Skeletal muscle tissue (tissue), 4 donors: ENCODE data around the gene GCM1. TPM values are rescaled to one million over a fixed set of nuclear protein-coding genes. Genes with fewer than 3 reads are reported as not detected.

Experiments
- H3K27ac ChIP-seq: one replicate; pipeline ENCODE4 v1.7.0; 2013; ENCODE audit warnings: mild to moderate bottlenecking, low read depth, low read length, inconsistent platforms
- H3K27me3 ChIP-seq, 3 donors: one replicate each; pipeline ENCODE4 v1.7.0; 2013; ENCODE audit warnings: low read length in 3 of 3; ENCODE audit not compliant: control insufficient read depth in 3 of 3, insufficient read depth in 3 of 3
- H3K36me3 ChIP-seq, 3 donors: one replicate each; pipeline ENCODE4 v1.7.0; 2013; ENCODE audit warnings: low read length in 3 of 3; ENCODE audit not compliant: control insufficient read depth in 3 of 3, insufficient read depth in 3 of 3
- H3K4me1 ChIP-seq, 3 donors: one replicate each; pipeline ENCODE4 v1.7.0; 2013; ENCODE audit warnings: low read length in 3 of 3, mild to moderate bottlenecking in 3 of 3; ENCODE audit not compliant: control insufficient read depth in 3 of 3, insufficient read depth in 3 of 3
- H3K4me3 ChIP-seq, 3 donors: one replicate each; pipeline ENCODE4 v1.7.0; 2013; ENCODE audit warnings: low read length in 3 of 3
- H3K9ac ChIP-seq, 3 donors: one replicate each; pipeline ENCODE4 v1.7.0; 2013; ENCODE audit warnings: low read length in 3 of 3, mild to moderate bottlenecking in 3 of 3, moderate library complexity in 2 of 3, low read depth in 1 of 3
- H3K9me3 ChIP-seq, 3 donors: one replicate each; pipeline ENCODE4 v1.7.0; 2013; ENCODE audit warnings: low read length in 3 of 3; ENCODE audit not compliant: control insufficient read depth in 3 of 3
- total RNA-seq: library from RNA; depleted of rRNA; stranded (reverse); fragments of >200 nt; gene quantifications from one replicate; pipeline ENCODE4 v1.2.3, GENCODE V29; 2014
- donor health status: Osteomylitis.

The GCM1 gene
- total RNA-seq, 1 donor from 2014 or later, result not detected

DNA sequence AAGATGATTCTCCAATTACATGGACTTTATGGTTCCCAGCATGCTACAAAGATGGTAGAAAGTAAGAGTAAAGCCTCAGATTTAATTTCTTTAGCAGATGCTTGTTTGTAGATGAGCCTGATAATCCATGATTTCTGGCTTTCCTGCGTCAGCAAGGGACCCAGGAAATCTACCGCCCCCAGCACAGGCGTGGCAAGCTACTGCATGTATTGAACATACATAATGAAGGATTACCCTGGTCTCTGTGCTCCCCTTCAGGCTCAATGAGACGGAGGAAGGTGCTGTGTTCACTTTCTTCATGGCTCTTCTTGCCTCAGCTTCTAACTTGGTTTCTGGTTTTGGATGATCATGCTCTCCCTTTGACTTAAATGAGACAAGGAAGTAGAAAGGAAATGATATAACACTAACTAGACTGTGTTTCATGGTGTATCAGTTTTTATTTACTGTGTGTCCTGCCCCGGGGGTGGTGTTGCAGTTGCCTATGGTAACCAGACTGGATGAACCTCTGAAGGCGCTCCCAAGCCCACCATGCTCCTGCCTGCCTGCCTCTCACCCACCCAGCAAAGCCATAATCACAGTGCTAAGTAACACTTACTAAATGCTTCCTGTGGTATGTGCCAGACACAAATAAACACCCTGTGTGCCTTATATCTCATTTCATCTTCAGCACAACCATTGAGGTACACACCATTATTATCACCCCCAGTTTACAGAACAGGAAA lies 17.9 kb downstream of the GCM1 start:
- H3K9ac ChIP-seq, result no peak overlapping the region
- H3K9me3 ChIP-seq, result no peaks in the 10 kb centered on the region
- no peaks in the 10 kb centered on the region for H3K36me3 ChIP-seq
- H3K27me3 ChIP-seq, result peaks cover 0 to 11% (median 7%) of the 10 kb centered on the region in 3 donors
- H3K27ac ChIP-seq, result no peak overlapping the region
- no peak overlapping the region for H3K4me3 ChIP-seq
- no peaks in the 10 kb centered on the region for H3K4me1 ChIP-seq

DNA sequence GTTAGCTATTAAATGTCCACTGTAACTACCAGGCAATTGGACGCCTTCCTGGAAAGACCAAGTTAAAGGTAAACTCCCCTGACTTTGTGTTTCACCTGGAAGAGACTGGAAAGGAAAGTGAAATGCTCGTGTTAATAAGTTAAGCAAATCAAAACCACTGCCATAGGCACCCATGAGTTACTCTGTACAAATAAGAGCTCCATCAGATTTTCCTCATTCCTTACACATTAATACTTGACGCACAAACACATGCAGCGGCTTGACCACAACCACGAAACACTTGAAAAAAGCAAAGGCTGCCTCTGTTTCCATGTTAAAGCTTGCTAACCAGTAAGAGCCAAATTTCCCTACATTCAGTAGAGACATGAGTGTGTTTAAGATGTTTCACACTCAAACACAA lies 19.8 kb downstream of the GCM1 start:
- H3K36me3 ChIP-seq, result no peaks in the 10 kb centered on the region
- H3K9ac ChIP-seq, result no peak overlapping the region
- H3K9me3 ChIP-seq, result no peaks in the 10 kb centered on the region
- H3K27me3 ChIP-seq, result peaks cover 0 to 11% (median 7%) of the 10 kb centered on the region in 3 donors
- H3K4me3 ChIP-seq, result no peak overlapping the region
- H3K4me1 ChIP-seq, result no peaks in the 10 kb centered on the region
- no peak overlapping the region for H3K27ac ChIP-seq

DNA sequence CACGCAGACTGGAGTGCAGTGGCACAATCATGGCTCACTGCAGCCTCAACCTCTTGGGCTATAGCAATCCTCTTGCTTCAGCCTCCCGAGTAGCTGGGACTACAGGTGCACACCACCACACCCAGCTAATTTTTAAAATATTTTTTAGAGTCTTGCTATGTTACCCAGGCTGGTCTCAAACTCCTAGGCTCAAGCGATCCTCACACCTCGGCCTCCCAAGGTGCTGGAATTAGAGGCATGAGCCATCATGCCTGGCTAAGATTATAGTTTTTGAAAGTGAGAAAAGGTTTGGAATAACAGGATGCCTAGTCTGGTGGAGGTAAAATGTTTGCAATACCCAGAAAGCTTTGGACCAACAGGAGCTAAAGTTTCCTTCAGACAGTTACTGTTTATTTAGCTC lies 23.4 kb downstream of the GCM1 start:
- Histone ChIP-seq H3K9me3 (no peaks in the 10 kb centered on the region), H3K27ac (no peak overlapping the region), H3K27me3 (peaks cover 0 to 4% (median 3%) of the 10 kb centered on the region in 3 donors), H3K4me1 (no peaks in the 10 kb centered on the region), H3K4me3 (no peak overlapping the region), H3K36me3 (no peaks in the 10 kb centered on the region), H3K9ac (no peak overlapping the region)

DNA sequence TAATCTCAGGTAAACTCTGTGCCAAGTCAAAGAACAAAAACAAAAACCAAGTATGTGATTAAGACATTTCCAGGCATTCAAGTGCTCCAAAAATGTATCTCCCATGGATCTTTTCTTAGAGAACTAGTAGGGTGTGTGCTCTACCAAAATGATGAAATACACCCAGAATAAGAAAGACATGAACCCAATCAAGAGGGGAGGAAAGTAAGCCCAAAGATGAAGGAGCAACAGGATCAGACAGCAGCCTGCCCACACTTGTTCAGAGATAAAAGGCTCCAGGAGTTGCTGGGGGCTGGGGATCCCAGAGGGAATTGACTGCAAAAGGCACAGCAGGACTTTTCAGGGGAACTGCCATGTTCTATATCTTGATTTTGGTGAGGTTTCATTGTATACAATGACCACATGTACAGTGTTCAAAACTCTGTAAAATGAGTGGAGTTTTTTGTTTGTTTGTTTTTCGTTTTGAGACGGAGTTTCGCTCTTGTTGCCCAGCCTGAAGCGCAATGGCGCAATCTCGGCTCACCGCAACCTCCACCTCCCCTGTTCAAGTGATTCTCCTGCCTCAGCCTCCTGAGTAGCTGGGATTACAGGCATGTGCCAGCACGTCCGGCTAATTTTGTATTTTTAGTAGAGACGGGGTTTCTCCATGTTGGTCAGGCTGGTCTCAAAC lies 24.4 kb downstream of the GCM1 start:
- no peak overlapping the region for H3K4me3 ChIP-seq
- H3K27ac ChIP-seq, result no peak overlapping the region

DNA sequence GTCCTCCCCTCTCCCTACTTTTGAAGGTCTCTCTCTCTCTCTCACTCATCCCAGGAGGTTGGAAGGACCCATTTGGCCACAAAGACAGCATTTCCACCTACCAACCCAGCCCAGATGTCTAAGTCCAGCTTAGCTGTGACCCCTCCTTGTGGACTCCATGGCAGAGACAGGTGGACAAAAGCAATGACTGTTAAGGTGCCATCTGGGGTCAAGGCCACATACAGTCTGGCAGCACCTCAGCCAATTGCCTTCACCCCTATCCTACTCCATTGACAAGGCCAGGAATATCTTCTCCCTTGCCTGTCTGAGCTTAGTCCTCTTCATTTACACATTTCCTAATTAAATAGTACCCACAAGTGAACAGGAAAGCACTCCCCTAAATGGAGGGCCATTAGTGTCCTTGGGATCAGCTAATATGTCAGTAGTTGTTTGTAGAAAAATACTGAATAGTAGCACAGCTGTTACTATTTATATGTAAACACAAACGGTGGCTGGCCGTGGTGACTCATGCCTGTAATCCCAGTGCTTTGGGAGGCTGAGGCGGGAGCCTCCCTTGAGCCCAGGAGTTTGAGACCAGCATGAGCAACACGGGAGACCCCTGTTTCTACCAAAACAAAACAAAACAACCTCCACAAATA lies 28.8 kb downstream of the GCM1 start:
- Histone ChIP-seq H3K9me3 (no peaks in the 10 kb centered on the region), H3K4me1 (peaks cover 0 to 4% (median 2%) of the 10 kb centered on the region in 3 donors), H3K27ac (no peak overlapping the region), H3K9ac (no peak overlapping the region), H3K4me3 (no peak overlapping the region), H3K27me3 (peaks cover 0 to 4% (median 0%) of the 10 kb centered on the region in 3 donors), H3K36me3 (no peaks in the 10 kb centered on the region)

More for the DNA sequence above, 24.4 kb downstream of the GCM1 start:
- no peaks in the 10 kb centered on the region for H3K36me3 ChIP-seq
- no peak overlapping the region for H3K9ac ChIP-seq
- peaks cover 0 to 3% (median 2%) of the 10 kb centered on the region in 3 donors for H3K27me3 ChIP-seq
- H3K9me3 ChIP-seq, result no peaks in the 10 kb centered on the region
- H3K4me1 ChIP-seq, result peaks cover 0 to 4% (median 2%) of the 10 kb centered on the region in 3 donors

DNA sequence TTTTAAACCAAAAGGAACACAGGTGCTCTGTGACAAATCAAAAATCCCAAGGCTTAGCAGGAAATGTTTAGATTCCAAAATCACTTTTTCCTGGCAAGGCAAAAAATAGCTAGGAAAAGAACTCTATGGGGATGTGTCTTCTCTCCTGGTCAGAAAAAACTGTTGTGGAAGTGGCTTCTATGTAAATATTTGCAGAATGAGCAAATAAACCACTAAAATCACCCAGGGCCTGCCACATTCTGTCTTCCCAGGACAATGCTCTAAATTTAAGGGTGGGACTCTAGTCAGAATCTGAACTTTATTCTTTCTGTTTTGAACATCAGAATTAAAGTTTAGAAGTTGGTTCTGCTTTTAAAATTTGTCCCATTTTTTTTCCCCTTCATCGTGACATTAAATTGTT lies 29.3 kb downstream of the GCM1 start:
- Histone ChIP-seq H3K4me1 (peaks cover 0 to 4% (median 2%) of the 10 kb centered on the region in 3 donors), H3K9ac (no peak overlapping the region), H3K9me3 (no peaks in the 10 kb centered on the region), H3K4me3 (no peak overlapping the region), H3K36me3 (no peaks in the 10 kb centered on the region), H3K27ac (no peak overlapping the region), H3K27me3 (peaks cover 0 to 4% (median 0%) of the 10 kb centered on the region in 3 donors)

DNA sequence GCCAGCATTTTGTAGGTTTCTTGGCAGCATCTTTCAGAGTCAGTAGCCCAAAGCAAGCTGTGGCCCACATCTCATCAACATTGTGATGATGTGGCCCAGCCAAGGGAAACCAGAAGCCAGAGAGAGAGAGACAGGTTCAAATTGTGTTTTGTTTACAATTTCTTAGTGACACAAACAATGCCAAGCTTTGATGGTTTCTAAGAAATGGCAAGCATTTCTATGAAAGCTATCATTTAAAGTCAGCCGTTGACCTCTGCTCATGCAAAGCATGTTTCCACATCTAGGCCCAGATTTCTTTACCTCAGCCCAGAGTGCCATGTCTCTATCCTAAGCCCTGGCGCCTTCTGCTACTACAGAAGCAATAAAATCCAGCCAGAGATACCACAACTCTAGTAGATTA lies 32.9 kb downstream of the GCM1 start:
- H3K4me1 ChIP-seq, result peaks cover 0 to 4% (median 2%) of the 10 kb centered on the region in 3 donors
- peaks cover 0 to 4% (median 0%) of the 10 kb centered on the region in 3 donors for H3K27me3 ChIP-seq
- no peak overlapping the region for H3K9ac ChIP-seq
- no peak overlapping the region for H3K27ac ChIP-seq
- no peak overlapping the region for H3K4me3 ChIP-seq
- H3K9me3 ChIP-seq, result no peaks in the 10 kb centered on the region
- H3K36me3 ChIP-seq, result no peaks in the 10 kb centered on the region

DNA sequence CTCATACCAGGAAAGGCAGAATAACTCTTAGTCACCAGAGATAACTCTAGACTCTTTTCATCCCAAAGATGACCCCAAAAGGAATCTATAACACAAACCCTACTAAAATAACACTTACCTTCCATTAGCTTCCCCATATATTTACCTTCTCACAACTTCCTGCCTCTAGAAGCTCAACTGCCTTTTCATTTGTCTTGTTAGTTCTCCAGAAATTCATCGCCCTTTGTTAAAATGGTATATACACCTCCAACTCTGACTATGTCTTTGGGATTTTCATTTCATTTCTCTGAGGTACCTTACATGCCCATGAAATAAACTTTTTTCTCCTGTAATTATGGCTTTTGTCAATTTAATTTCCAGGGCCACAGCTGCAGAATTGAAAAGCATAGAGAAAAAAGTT lies 33.5 kb downstream of the GCM1 start:
- H3K9me3 ChIP-seq, result no peaks in the 10 kb centered on the region
- H3K9ac ChIP-seq, result no peak overlapping the region
- no peak overlapping the region for H3K4me3 ChIP-seq
- H3K27me3 ChIP-seq, result peaks cover 0 to 4% (median 0%) of the 10 kb centered on the region in 3 donors
- peaks cover 0 to 4% (median 2%) of the 10 kb centered on the region in 3 donors for H3K4me1 ChIP-seq
- H3K36me3 ChIP-seq, result no peaks in the 10 kb centered on the region
- no peak overlapping the region for H3K27ac ChIP-seq

DNA sequence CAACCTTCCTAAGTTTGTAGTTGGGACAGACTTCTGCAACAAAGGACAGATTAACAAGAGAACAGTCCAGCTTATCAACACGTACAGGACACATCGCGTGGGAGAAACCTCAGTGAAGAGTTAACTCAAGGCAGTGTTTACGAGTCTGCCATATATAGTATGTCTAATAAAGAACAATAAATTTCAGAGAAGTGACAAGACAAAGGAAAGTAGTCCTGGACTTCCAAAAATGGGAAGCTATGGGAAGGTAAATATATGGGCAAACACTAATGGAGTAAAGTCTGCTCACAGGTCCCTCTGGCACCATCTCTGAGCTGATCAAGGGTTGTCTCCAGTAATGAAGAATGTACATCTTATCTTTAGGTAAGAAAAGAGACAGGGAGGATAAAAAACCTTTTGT lies 34.9 kb downstream of the GCM1 start:
- H3K27me3 ChIP-seq, result peaks cover 0 to 4% (median 0%) of the 10 kb centered on the region in 3 donors
- H3K4me3 ChIP-seq, result no peak overlapping the region
- H3K36me3 ChIP-seq, result peaks cover 0 to 3% (median 0%) of the 10 kb centered on the region in 3 donors
- H3K9ac ChIP-seq, result no peak overlapping the region
- no peaks in the 10 kb centered on the region for H3K4me1 ChIP-seq
- no peak overlapping the region for H3K27ac ChIP-seq
- no peaks in the 10 kb centered on the region for H3K9me3 ChIP-seq

DNA sequence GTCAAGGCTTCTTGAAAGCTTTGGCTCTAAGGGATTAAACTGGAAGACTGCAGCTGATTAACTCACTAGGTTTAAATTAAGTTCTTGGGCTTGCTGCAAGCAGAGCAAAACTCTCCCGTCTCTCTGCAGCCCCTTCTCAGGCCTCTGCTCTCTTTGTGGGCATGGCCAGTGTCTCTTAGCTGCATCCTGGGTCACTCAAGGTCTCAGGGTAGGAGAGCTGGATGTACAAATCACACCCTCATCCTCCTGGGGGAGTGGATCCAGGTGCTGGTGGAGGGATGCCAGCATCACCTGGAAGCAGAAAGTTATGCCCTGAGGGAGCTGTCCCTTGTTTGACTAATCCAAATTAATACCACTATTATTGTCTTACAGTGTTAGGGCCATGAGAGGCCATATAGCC lies 35.8 kb downstream of the GCM1 start:
- H3K27ac ChIP-seq, result no peak overlapping the region
- H3K9me3 ChIP-seq, result no peaks in the 10 kb centered on the region
- peaks cover 0 to 3% (median 0%) of the 10 kb centered on the region in 3 donors for H3K36me3 ChIP-seq
- no peak overlapping the region for H3K9ac ChIP-seq
- peaks cover 0 to 4% (median 0%) of the 10 kb centered on the region in 3 donors for H3K27me3 ChIP-seq
- no peak overlapping the region for H3K4me3 ChIP-seq
- no peaks in the 10 kb centered on the region for H3K4me1 ChIP-seq
